Measurements from ENCODE around the gene QRFP.
A peak's percentile ranks its signal among the peaks of the same experiment; 100 is the strongest.
"Not testable (repeated sequence)": the region's sequence is repeated elsewhere in the genome, so short reads cannot be mapped to it uniquely, and the experiment has no call there.

The QRFP gene

DNA sequence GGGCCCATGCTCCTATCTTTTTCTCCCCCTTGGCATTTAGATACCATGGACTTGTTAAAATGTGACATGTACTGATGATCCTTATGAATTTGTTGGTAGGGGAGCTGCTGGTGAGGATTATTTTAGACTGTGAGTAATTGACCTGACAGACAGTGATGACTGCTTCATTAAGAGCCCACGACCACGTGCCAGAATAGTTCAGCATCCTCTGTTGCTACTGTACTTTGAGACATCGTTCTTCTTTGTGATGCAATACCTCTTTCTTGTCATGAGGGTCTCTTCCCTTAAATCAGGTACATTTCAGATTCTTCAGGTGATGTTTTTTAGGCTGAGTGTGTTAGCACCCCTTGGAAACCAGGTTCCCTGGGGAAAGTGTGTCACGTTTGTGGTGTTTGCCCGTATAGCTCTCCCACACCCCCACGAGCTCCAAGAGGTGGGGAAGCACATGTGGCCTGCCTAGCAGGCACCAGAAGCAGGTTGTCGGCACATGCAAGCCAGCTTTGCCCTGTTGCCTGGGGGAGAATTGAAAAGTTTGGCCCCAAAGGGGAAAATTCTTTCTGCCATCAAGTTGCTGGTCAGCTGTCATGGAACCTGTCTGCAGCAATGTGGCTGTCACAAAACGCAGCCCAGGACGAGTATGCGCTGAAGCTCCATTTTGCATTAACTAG is 25.1 kb downstream of the QRFP start:
- DNase-seq, result no peak

DNA sequence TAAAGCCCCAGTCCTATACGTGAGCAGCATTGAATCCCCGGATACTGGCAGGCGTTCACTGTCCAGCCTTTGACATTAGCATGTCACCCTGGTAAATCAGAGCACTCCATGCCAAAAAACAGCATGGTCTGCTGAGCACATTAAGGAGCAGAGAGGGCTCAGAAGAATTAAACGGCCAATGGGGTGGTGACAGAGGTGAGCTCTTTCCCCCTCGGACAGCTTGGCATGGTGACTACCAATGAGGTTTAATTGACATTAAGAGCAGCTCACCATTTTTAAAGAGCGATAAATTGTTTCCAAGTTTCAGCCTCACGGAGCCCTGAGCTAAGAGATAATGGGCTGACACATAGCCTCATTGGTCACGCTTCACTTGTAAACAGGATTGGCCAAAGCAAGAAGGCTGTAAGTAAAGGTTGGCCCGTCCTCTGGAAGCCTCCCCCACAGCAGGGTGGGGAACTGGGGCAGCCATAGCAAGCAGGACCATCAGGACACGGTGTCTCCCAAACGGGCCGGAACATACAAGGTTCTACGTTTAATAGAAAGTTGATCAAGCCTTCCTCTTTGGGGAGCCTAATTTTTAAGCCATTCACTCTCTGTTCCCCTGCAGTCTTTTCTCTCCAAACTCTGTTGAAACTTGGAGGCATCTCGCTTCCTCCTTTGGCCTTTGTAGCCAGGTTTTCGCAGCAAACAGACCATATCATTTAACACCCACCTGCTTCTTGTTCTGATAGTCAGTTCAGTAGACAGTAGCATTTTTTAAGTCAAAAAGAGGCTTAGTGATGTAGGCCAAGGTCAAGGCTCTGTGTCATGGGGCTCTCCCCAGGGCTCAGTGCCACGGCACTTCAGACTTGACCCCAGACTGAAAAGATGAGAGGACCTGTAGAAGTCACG is 25.9 kb downstream of the QRFP start:
- no peak for DNase-seq

DNA sequence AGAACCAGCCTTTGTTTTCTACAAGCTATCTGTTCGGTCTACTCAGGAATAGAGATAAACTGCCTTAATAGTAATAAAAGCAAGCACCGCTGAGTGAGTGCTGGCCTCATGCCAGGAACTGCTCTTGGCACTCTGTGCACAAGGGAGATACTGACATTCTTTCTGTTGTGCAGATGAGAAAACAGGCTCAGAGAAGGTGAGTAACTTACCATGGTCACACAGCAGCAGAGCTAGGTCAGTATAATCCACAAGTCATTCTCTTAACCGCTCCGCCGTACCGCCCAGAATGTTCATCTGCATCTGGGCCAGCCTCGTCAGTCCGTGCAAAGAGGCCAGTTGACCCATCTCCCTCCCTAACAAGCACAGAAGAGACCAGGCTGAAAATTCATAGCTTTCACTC is 27.4 kb downstream of the QRFP start:
- DNase-seq, result no peak

DNA sequence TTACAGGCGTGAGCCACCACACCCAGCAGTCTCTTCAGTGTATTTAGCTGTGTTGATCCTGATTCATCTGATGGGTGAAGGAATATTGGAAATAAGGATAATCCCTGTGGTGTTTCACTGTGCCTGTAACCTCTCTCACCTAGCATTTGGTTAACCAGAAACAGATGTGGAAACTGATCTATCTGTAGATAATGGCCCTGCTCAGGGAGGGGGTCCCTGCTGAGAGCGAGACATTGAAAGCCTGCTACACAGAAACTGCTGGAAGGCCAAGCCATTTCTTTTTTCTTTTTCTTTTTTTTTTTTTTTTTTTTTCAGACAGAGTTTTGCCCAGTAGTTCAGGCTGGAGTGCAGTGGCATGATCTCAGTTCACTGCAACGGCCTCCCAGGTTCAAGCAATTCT is 28.4 kb downstream of the QRFP start:
- DNase-seq, result no peak

DNA sequence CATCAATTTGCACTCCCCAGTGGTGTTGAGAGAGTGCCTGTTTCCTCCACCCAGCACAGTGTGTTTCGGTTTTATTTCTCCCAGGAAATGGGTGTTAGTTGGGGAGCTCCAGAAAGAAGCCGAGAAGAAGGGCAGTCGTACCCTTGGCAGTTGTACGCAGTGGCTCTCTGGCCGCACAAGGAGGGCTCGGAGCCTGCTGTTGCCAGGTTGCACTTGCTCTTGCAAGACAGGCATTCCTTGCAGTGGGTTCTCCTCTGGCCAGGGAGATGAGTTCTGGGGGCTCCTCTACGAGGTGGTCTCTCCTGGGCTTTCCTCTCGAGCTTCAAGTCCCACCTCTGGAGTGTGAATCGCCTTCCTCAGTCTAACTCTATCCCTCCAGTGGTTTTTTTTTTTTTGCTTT is 29.1 kb downstream of the QRFP start:
- no peak for DNase-seq

DNA sequence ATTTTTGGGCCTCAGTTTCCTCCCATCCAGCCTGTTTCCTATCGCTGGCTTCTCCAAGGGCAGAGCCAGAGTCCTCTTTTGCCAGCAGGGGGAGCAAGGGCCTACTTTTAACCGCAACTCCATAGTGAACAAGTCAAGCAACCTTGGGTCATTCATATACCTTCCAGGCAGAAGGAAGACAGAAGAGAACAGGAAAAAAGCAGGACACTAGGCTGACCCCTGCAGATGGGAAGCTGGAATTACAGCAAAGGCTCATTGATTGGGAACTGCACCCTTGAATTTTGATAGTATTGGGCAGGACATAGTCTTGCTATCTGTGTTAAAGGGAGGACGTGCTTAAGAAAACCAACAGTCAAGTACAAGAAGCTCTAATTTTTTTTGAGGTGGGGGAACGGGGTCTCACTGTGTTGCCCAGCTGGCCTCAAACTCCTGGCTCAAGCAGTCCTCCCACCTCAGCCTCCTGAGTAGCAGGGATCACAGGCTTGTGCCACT is 30.1 kb downstream of the QRFP start:
- peak; percentile 78 for DNase-seq

DNA sequence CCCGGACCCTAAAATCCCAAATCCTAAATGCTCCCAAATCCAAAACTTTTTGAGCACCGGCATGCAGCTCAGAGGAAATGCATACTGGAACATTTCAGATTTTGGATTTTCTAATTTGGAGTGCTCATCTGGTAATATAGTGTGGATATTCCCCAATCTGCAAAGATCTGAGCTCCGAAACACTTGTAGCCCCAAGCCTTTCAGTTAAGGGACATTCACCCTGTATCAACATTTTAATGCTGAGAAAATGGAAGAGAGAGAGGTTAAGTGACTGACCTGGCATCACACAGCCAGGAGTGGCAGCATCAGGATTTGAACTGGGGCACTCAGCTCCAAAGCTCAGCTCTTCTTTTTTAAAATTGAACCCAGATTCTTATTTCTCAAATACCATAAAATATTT is 30.7 kb downstream of the QRFP start:
- no peak for DNase-seq

DNA sequence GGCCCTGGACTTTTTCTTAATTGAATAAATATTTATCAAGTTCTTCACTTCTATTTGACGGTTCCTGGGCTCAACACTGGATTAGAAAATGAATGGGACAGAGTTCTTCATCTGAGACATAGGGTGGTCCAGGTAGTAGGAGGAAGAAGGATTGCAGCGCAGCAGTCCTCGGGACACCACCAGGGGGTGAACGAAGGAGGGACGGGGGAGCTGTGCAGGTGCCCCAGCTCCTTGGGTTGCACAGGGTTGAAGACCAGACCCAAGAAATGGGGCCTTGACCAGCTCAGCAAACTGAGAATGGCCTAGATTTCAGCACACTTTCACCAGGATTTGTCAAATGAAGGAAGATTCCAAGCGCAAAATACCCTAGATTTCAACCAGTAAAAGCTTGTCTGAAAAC is 32.1 kb downstream of the QRFP start:
- no peak for DNase-seq

DNA sequence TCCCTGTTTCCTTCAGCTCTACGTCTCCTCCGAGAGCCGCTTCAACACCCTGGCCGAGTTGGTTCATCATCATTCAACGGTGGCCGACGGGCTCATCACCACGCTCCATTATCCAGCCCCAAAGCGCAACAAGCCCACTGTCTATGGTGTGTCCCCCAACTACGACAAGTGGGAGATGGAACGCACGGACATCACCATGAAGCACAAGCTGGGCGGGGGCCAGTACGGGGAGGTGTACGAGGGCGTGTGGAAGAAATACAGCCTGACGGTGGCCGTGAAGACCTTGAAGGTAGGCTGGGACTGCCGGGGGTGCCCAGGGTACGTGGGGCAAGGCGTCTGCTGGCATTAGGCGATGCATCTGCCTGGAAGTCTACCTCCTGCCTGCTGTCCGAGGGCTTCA is 33.9 kb downstream of the QRFP start:
- DNase-seq, result no peak

DNA sequence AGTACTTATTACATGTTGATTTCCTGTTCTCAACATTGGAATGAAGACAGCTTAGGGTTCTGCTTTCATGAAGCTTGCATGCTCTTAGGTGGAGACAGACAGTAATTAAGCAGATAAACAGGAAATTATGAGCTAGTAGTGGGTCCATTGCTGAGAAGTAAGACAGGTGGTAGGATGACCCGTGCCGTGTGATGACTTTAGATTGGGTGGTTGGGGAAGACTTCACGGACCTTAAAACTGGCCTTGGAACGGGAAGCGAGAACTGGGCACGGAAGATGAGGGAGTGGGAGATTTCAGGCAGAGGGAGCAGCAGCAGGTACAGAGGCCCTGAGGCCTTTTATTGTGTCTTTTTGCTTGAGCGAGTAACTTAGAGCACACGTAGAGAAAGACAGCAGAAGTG is 34.4 kb downstream of the QRFP start:
- no peak for DNase-seq

DNA sequence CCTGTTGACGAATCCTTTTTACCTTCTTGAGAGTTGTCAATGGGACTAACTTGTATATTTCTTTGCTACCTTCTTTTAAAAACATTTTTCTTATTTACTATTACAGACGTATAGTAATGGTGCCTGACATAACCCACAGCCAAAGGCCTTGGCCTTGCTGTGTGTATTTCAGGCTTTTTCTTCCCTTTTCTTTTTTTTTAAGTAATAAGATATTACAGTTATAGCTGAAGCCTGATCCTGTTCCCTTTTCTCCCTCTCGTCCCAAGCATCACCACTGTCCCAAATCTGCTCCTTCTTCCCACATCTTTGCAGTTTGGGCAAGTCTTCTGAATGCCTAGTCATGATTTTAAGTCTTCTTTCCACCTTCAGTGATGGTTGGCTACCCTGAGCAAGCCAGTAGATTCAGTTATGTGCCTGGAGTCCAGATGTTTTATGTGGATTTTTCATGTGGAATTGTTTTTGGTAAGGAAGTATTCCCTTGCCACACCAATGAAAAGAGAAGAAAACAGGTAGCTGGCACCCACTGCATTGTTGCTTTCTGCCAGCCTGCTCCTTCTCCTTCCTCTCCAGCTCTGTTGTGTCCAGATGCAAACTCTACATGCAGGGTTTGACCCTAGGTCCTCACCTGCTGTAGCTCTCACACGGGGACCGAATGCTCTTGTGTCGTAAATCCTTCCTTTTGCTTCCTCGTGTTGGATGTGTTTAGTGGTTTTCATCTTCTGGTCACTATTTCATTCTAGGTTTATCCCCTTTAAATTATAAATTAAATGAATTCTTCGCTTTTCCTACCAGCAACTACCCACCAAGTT is 35.0 kb downstream of the QRFP start:
- DNase-seq, result no peak

DNA sequence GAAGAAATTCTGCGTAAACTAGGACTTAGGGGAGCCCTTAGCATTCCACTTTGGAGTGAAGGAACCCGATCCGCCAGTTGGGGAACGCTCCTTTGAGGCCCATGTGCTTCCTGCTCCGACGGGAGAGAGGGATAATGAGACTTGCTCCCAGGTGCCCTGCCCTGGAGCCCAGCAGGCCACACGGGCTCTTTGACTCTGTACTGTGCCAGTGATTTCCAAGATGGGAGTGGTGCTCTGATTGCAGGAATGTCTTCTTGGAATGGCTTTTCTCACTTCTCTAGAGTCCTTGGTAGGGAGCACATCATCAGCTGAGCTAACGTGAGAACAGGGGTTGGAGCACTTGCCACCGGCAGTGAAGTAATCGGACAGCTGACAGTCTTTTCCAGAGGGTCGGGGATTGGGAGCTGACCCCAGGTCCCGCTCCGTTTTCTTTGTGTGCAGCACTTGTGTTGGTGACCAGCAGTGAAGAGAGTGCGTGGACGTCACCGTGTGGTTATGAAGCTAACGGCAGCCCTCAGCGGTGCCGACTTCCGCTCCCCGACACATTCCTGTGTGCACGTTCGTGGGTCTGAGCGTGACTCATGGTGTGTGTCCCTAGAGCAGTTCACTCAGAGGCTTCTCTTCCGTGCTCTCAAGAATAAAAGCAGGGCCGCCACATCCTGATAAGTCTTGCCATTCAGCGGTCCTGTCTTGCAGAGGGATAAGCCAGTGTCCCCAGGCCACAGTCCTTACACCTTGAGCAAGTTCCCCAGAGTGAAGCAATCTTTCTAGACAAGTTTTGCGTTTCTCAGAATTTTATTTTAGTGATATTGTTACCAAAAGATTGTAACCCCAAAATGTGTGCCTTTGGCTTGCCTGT is 35.9 kb downstream of the QRFP start:
- DNase-seq, result no peak

DNA sequence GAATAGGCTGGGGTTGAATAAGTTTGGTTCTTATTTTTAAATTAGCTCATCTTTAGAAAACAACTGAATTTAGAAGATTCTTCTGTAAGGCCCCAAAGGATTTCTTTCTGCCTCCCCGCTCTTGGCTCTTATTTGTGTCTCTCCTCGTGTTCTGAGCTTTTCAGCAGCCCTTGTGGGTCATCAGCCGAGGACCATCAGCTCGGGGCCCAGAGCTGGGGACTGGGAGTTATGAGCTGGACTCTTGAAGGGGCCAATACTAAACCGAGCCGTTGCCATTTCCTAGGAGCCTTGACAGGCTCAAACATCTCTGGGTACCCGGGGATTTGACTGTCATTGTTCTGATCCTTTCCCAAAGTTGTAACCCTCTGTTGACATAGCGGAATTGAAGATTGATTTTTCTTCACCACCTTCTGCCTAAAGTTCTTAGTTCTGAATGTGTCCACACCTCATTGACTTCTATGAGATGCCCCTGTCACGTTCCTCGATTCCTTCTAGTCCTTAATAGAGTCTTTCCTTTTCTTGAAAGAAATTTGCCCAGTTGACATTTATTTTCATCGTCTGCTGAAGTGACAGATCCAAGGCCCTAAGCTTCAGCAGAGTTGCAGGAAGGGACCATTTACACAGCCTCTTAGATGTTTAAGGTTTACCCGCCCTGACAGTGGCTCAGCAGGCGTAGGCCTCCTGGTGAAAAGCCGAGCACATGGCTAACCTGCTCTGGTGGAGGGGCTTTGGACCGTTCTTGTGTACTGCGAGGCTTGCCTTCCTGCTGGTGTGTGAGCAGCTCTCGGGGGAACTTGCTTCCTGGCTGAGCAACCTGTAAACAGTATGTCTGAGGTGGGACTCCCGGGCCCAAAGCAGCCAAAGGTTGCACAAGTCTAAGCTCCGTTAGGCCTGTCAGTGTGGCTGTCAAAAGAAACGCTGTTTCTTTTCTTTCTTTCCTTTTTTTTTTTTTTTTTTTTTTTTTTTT is 37.6 kb downstream of the QRFP start:
- DNase-seq, result no peak

DNA sequence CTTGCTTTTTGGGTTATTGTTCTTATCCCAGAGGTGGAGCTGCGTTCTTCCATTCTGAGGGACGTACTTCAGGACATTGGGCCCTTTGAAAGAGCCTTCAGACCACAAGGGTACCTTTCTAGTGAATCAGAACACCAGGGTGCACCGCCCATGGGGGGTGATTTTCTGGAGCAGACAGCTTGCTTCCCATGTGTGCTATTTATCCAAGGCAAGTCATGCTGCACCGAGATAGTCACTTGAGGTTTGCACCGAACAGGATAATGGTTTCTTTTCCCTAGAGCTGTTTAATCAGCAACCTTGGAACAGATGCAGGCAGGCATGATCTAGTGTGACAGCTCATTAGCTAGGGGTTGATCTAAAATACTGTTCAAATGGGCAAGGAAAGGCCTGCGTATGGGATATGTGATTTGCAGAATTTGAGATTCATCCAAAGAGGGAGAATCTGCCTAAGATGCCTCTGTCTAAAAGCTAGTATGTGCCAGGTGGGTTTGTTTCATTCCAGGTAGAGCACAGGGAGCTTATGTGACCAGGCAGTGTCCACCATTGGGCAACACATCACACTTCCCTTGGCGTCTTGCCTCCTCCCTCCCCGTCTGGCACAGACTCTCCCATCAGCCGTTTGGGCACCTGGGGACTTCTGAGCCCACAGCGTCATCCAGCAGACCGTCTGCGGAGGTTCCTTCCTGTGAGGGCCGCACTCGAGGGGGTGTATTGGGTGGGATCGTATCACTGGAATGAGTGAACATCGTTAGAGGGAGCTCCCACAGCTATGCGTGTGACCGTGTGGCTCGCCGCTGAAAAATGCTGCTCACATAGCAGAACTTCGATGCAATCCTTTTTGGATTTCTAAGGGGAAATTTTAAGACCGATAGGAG is 38.5 kb downstream of the QRFP start:
- DNase-seq, result no peak

DNA sequence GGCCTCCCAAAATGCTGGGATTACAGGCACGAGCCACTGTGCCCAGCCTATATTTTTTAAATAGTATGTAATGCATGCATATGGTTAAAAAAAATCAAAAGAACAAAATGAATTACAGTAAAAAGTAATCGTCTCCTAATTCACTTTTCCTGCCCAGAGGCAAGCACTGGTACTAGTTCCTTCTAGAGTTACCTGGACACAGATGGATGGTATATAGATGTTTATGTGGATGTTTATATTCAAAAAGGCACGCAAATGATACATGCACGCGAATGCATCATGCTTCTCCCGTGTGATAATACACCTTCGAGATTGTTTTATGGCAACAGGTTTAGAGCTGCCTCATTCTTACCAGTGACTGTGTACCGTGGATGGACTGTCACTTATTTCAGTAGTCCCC is 40.1 kb downstream of the QRFP start:
- no peak for DNase-seq

DNA sequence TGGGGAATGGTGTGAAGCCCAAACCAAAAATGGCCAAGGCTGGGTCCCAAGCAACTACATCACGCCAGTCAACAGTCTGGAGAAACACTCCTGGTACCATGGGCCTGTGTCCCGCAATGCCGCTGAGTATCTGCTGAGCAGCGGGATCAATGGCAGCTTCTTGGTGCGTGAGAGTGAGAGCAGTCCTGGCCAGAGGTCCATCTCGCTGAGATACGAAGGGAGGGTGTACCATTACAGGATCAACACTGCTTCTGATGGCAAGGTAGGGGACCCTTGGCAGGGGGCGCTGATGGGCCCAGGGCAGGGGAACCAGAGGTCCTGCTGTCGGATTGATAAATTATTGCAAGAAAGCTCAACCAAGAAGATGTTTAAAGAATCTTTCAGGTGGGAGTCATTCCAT is 41.8 kb downstream of the QRFP start:
- no peak for DNase-seq

DNA sequence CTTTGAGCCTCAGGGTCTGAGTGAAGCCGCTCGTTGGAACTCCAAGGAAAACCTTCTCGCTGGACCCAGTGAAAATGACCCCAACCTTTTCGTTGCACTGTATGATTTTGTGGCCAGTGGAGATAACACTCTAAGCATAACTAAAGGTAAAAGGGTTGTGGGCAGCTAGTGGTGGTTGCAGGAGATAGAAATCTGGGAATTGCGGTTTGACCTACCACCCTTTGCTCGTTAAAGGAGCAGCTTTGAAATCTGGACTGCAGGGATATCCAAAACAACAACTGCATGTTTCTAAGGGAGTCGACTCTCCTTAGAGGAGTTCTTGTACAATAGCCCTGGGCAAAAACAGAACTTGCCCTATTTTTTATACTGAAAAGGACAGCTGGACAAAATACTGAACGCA is 42.5 kb downstream of the QRFP start:
- no peak for DNase-seq

DNA sequence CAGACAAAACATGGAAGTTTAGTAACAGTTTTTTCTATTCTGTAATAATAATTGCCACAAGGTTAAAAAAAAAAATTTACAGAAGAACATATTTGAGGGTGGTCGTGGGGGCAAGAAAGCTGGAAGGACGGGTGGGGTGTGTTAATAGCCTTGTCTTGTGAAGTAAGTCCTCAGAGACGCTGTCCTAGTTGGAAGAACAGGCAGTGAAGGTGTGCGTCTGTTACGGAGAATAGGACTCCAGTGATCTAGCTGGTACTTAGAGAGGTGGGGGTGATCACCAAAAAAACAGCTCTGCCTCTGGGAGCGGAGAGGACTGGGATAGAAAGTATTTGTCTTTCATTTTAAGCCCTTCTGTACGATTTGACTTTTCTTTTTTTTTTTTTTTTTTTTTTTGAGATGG is 43.8 kb downstream of the QRFP start:
- no peak for DNase-seq

DNA sequence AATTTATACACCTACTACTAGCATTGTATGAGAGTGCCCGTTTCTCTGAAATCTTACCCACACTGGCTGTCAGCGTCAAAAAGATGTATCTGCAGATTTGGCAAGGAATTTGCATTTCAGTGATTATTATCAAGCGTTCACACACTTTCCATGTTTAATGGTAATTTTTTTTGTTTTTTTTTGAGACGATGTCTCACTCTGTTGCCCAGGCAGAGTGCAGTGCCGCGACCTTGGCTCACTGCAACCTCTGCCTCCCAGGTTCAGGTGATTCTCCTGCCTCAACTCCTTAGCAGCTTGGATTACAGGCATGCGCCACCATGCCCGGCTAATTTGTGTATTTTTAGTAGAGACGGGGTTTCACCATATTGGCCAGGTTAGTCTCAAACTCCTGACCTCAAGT is 47.3 kb downstream of the QRFP start:
- no peak for DNase-seq

DNA sequence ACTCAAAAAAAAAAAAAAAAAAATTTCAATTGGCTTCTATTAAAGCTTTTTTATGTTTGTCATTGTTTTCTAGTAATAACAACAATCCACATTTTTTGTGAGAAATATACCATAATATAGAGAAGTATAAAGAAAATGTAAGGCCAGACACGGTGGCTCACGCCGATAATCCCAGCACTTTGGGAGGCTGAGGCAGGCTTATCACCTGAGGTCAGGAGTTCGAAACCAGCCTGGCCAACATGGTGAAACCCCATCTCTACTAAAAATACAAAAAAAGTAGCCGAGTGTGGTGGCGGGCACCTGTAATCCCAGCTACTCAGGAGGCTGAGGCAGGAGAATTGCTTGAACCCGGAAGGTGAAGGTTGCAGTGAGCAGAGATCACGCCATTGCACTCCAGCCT is 48.1 kb downstream of the QRFP start:
- not testable (repeated sequence) for DNase-seq

All from activated CD8-positive, alpha-beta memory T cell treated with anti-CD3 and anti-CD28 coated beads for 24 hours (primary cell).